ENCODE results near the gene GJD3.

DNA sequence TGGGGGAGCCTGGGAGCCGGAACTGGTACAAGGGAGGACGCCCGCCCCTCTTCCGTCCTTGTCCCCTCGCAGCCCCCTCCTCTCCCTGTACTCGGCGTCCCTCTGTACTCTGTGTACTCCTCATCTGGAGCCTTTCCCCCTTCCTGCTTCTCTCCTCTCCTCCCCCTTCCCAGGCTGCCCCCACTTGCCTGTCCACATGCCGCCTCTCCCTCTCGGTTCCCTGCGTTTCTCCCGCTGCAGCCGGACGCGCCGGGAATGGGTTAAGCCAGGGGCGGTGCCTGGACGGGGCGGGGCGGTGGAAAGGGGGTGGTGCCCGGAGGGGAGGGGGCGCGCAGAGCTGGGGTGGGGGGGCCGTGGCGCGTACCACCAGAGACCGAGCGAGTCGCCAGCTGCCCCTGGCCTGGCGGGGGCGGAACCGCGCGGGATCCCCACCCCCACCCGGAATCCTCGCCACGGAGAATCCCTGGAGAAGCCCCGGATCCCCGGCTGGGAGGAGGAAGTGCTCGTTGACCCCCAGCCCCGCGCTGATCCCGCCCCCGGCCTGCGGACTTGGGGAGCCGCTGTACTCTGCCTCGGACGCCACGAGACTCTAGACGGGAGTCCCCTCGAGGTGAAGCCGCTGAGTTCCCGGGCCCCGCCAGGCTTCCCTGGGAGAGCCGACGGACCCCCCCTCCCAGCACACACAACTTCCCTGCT is 22.6 kb downstream of the GJD3 start:
- TF ChIP-seq, protein P1, sequence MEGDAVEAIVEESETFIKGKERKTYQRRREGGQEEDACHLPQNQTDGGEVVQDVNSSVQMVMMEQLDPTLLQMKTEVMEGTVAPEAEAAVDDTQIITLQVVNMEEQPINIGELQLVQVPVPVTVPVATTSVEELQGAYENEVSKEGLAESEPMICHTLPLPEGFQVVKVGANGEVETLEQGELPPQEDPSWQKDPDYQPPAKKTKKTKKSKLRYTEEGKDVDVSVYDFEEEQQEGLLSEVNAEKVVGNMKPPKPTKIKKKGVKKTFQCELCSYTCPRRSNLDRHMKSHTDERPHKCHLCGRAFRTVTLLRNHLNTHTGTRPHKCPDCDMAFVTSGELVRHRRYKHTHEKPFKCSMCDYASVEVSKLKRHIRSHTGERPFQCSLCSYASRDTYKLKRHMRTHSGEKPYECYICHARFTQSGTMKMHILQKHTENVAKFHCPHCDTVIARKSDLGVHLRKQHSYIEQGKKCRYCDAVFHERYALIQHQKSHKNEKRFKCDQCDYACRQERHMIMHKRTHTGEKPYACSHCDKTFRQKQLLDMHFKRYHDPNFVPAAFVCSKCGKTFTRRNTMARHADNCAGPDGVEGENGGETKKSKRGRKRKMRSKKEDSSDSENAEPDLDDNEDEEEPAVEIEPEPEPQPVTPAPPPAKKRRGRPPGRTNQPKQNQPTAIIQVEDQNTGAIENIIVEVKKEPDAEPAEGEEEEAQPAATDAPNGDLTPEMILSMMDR (IDR thresholded peaks at IDR 0.05), result no peak
- TF ChIP-seq EZH2 (IDR thresholded peaks at IDR 0.05), result no peak
- no peak for TF ChIP-seq EZH2phosphoT487 (IDR thresholded peaks at IDR 0.05)

Data from neural progenitor cell (in vitro differentiated cells).